ENCODE results near the gene CDH2.
"Not testable (repeated sequence)": the region's sequence is repeated elsewhere in the genome, so short reads cannot be mapped to it uniquely, and the experiment has no call there.

Gene CDH2

DNA sequence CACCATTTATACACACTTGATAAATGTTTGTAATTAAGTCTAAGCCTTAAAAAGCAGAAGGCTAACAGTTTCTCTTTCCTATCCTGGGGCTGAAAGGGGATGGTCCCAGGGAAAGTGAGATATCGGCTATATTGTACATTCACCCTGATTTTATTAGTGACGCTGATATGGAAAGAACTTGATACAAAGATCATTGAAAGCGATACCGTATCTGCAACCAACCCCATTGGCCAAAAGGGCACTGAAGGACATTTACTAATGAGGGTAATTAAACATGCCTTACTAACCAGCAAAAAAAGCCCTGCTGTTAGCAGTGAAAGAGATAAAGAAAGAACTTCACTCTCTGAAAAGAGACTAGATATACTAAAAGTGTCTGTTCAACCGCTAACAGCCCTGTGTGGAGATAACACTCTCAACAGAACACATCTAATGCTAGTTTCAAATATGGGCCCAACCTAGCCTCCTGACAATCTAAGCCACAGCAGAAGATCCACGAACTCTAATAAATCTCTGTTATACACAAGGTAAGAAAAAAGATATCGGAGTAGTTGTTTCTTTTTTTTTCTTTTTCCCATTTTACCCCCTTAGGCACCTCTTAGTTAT is 200.0 kb downstream of the CDH2 start:
- no peak for DNase-seq

DNA sequence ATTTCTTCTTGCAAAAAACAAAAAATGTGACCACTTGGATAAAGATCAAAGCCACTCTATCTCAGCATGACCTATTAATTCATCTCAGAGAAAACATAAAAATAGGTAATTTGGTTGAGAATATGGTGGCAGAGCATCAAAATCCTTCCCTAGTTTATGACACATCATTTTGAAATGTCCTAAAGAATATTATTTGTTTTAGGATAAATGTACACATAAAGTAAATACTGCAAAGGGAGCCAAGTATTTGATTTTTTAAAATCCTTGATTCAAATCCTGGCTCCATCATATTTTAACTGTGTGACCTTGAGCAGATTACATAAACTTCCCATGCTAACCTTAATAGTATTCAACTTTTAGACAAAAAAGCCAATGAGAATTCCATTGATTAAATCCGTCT is 206.6 kb downstream of the CDH2 start:
- DNase-seq: no peak

DNA sequence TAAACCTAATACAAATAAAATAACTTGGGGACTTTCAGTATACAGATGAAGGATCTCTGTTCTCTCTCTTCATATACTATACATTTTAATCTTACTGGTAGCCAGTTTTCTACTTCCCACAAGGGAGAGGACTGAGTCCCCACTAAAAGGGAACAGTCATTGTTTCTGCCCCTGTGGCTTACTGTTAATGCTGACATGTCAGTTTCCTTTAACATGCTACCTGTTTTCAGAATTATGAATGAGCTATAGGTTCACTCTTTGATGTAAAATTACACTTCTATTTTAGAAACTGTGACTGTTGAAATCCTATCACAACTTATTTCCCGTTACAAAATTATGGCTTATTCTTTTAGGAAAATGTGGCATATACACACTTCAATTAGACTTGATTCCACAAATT is 207.7 kb downstream of the CDH2 start:
- DNase-seq: no peak

DNA sequence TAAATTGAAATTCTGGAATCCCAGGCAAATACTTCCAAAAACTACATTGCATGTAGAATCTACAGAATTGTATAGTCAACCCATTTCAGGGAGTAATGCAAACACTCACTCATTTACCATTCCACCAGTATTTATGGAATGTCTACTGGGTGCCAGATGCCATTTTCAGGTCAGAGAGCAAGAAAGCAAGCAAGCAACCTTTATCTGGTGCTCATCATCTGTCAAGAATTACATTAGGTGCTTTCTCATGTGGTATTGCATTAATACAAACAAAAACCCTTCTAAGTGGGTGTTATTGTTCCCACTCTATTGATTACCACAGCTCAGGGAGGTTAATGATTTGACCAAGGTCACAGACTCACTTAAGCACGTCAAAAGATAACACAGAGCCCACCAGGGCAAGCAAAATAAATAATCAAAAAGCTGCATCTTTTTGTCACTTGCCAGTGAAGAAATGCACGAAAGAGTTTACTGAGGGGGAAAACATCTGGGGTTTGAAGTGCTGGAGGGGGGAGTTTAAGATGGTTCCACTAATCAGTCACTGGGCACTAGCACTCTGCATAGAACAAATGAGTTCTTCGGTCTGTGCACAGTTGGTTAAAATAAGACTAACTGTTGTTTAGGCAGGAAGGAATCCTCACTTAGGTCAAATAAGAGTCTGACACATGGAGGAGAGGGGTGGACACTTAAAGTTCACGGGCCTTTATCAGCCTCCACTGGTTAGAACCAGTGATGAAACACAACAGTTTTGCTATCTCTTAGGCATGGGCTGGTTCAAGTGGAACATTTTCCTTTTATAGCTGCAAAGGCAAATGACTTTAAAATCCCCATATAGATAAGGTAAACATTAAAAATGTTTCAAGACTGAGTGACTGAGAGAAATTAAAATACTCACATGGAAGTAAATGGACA is 208.8 kb downstream of the CDH2 start:
- DNase-seq: no peak

DNA sequence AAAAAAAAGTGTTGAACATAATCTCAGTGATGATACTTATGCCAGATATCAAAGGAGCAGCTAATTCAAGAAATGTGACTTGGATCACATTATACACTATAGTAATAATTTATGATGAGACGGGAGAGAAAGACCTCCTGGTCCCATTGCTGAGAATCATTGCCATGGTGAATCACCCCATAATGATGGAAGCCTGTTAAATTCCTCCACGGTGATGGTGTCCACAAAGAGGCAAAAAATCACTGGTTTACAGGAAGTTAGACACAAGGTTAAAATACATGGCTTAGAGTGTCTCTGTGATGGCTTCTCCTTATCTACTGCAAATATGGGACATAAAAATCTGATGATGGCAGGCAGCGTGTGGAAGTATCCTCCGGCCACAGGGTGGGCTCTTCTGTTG is 210.0 kb downstream of the CDH2 start:
- DNase-seq: no peak

DNA sequence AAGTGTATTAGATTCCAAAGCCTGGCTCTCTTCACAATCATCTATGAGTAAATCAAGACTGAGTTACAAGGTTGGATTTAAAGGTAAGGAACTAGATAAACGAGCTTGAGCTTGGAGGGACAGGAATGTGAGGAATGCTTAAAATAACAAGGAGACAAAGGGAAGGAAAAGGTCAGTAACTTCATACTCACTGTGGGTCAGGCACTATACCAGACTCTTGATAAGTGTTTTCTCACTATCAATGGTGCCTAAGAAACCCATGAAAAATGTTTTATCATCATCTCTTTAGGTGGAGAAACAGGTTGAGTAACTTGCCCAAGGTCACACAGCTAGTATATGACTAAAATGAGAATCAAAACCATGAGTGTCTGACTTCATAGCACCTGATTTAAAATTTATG is 212.1 kb downstream of the CDH2 start:
- no peak for DNase-seq

DNA sequence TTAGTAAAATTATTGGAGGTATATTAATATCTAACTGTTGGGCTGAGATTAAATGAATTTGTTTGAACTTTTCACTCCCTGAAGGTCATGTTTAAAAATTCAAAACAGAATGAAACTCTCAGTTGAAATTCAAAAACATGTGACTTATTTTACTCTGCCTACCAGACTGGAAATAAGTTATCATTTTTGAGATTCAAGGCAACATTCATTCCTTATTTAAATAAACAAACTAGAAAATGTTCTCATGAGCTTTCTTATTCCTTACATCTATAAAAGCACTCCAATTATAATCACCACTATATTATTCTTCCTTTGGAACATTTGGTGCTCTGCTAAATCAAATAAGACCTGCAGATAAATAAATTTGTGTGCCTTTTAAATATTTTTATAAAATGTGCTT is 217.8 kb downstream of the CDH2 start:
- no peak for DNase-seq

DNA sequence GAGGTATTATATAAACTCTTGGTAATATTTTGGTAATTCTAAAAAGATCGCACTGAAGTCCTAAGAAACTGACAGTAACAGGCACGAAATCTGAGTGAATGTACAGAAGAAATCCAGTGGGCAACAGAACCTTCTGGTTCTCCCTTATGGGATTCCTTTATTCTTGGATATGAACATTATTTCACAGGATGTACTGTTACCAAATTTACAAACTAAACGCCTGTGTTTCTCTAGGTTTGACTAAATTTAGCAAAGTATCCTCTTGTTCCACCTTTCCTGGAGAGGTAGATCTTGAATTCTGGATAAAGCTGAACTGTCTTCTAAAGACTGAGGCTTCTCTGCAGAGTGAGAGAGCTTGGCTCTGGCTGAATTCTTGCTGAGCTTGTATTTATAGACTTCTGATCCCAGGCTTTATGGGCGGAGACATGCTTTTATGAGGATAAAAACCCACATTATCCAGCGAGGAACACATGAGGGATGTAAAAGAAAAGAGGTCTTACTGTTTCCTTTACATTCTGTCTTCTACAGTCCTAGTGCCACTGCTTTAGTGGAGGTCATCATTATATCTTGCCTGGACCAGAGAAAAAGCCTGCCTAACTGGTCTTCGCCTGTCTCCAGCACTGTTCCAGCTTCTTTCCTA is 220.8 kb downstream of the CDH2 start:
- no peak for DNase-seq

DNA sequence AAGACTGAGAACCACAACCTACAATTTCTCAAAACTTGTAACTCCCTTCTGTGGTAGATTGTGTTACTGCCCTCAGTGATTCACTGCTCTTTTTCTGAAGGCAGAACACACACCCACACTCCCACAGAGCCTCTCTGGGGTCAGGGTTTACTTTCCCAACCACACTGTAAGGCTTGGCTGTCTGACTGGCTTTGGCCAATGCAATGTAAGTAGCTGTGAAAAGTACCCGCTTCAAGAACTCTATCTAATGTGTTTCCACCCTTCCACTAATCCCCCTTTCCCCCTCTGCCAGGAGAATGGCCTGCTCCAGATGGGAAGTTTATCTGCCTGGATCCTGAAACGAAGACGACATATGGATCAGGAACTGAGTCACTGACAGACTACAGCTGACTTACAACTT is 222.7 kb downstream of the CDH2 start:
- no peak for DNase-seq

DNA sequence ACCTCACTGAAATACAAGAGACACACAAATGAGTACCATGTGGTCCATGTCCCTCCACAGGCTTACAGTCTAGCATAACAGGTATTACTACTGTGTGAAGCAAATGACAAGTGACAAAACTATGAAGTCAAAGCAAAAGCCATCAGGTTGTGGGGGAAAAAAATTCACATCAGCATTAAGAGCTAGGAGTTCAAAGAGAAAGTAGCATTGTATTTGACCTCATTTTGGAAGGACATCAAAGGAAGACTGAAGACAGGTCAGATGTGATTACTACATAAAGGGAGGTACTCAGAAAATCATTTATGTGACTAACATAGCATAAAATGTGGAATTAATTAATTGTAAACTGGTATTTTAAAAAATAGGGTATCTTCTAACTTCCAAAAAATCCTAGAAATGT is 224.2 kb downstream of the CDH2 start:
- no peak for DNase-seq

DNA sequence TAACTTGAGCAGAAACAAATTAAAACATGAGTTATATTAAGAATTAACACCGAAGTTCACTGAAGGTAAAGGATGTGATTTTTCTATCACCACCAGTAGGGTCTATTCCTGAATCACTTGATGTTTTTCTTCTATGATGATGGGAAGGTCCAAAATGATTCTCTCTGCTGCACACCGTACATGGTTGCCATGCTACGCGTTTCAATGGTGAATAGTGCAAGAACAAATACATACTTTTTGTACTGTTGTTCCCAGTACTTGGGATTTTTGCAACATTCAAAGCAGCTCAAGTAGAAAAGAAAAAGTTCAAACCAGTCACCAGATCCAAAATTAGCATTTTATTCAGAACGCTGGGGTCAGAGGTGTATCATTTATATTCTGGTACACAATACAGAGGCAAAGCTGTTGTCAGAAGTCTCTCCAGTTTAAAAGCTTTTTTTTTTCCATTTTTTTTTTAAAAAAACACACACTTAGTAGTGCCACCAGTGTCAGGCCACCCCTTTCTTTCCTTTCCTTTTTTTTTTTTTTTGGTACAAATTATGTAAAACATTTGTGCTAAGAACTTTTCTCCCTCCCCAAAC is 226.2 kb downstream of the CDH2 start:
- no peak for DNase-seq

DNA sequence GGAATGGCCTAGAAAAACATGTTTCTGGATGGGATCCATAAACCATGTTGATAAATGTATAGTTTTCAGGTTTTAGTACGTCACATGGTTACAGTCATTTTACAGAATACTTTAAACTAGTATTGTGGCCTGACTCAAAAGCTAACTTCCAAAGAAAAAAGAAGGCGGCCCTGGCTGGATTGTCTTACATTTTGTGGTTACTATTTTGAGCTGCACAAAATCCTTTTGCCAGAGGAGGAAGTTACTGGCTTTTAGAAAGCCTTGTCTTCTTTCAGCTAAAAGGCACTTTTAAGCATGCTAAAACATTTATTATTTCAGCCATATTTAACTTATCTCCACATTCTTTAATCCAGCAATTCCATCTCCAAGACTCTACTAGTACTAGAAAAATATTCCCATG is 227.9 kb downstream of the CDH2 start:
- DNase-seq: no peak

DNA sequence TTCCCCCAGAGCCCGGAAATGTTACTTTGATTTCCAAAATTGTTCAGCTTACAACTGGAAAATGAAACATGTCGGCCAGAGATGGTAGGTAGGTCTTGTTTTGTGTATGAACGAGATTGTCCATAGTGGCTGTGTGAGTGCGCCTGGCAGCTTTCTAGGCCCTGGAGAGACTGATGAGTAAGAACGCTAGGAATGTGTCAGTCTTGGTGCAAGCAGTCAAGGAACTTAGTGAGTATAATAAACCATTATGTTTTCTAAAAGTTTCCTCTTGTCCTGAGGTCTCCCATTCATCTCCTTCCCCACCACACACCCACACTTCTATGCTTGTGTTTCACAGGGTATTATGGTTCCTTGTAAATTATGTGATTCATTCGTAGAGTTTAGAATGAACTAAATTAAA is 234.2 kb downstream of the CDH2 start:
- no peak for DNase-seq

DNA sequence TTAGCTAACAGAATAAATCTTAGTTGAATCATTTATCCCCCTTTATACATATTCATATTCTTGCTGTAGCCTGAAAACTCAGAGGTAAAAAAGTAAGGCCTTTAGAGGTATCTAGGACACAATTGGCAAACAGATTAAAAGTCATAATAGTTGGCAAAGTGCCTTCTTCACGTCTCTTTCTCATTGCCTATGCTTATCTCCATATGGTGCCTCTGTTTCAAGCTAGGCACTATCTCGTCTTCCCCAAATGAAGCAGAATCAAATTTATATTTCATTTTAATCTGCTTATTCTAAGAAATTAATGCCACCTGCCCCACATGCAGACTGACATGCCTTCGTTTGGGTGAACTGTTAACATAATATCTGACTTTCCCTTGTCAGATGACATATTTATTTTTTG is 245.4 kb downstream of the CDH2 start:
- no peak for DNase-seq

DNA sequence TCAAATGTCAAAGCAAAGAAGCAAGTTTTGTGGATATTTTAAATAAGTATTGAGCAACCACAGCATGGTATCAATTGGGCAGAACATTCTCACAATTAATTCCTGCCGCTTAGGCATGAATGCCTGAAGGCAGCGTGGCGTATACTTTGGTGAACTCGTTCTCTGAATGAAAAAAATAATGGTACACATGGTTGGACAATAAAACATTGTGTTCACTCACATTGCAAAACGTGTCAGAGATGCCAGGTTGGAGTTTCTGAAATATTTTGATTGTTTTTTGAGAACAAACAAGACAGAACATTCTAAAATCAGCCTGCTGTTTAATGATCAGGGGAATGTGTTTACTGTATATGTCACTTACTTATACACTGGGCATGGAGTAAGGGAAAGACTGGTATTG is 254.2 kb downstream of the CDH2 start:
- no peak for DNase-seq

DNA sequence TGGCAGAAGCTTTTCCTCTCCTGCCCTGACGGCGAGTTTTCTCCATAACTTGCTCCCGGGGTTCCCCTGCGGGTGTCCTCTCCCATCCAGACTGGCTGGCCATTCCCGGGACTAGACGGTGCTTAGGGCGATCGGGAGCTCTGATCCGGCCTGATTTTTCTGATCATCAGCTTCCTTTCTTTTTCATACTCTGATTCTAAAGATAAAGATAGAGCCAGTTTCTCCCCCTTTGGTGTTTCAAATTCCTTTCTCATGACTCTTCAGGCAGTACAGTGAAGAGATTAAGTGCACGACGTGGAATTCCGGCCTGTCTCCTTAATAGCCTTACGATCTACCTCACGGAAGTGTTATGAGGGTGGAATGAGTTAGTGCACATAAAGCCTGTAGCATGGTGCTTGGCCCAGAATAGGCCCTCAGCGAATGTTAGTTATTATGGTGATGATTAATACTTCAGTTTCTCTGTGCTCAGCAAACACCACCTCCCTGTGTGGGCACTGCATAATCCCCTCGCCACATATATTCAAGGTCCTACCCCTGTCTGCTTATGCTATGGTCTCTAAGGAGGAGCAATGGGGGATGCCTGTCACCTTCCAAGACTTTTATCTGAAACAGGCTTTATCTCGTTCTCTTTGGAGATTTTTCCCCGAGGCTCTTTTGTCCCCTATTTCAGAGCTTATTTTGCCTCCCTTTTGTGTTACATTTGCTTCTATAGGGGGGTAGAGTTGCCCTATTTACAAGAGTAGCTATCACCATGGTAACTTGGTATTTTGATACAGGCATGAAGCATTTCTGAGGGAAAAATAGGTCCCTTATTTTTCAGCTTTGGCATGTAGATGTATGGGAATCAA is 254.8 kb downstream of the CDH2 start:
- DNase-seq: no peak

DNA sequence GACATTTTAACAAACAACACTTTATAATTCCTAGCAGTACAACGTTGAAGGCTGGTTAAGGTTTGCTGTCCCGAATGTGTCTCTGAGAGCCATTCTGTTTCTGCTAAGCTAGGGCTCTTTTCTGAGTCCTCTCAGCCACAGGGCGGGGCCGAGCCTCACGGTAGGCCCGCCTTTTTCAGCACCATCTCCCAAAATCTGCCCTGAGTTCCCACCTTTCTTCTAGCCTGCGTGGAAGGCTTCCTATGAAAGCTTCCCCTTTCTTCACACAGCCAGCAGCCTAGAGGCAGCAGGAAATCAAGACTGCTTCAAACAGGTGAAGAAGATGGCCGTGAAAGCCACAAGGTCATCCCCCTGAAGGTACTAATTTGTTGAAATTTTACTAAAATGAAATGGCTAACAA is 255.5 kb downstream of the CDH2 start:
- no peak for DNase-seq

DNA sequence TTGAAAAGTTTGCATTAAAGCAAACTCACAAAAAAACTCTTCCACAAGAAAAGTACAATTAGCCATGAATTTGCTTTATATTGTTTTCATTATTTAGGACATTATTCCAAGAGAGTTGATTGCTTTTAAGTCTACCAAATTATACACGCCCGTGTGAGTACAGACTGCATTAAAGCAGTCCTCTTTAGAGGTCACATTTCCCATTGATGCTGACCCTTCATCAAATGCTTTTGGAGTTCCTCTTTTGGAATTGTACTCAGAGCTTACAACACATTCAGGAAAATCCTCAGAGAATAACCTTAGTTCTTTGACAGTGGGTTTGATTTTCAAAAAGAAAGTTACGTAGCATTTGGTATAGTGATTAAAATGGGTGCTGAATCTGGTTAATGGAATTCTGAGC is 256.1 kb downstream of the CDH2 start:
- DNase-seq: no peak

DNA sequence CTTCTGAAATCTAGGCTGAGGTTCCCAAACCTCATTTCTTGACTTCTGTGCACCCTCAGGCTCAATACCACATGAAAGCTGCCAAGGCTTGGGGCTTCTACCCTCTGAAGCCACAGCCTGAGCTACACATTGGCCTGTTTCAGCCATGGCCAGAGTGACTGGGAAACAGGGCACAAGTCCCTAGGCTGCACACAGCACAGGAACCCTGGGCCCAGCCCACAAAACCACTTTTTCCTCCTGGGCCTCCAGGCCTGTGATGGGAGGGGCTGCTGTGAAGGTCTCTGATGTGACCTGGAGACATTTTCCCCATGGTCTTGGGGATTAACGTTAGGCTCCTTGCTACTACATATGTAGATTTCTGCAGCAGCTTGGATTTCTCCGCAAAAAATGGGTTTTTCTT is 270.7 kb downstream of the CDH2 start:
- not testable (repeated sequence) for DNase-seq

DNA sequence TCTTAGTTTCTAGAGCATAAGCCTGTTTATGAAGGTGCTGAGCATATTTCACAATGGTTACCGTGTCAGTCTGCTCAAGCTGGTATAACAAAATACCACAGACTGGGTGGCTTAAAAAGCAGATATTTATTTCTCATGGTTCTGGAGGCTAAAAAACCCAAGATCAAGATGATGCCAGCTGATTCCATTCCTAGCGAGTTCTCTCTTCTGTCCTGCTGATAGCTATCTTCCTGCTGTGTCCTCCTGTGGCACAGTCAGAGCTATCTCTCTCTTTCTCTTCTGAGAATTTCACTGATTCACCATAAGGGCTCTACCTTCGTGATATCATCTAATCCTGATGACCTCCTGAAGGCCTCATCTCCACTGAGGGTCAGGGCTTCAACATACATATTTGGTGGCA is 273.0 kb downstream of the CDH2 start:
- no peak for DNase-seq

DNA sequence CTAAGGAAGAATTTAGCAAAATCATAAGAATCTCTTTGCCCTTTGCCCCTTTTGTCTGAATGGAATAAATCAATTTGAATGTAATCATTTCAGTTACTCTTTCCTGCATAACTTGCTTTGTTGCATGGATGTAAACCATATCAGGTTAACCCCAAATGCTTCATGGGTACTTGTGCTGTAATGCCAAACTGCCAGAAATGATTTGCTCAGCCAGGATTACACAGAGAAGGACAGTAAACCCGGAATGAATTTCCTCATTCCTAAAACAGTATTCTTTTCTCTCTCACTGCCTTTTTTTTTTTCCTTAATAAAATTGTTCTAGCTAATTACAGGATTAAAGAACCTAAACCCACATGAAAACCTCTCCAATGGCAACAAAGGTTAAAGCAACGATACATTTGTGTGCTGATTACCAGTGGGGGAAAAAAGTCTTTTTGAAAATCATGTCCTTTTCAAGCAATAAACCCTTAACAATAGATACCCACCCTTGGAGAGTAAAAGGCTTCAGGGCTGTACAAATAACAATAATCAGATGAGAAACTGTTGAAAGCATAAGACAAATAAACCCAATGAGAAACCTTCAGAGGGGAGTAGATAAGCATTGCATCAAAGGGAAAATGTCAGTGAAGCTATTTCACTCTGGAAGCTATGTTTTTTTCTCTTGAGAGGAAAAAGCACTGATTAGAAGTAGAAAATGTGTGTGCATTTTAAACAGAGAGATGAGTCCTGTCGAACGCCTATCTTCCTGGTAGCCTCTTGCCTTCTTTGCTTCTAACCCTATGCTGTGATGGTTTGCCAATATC is 275.3 kb downstream of the CDH2 start:
- DNase-seq: no peak

All from suppressor macrophage treated with lipopolysaccharide for 1 hour (primary cell).